BLaER1 treated with 17β-estradiol and CSF1 and Interleukin-3, amounts not matched to agents 10 nM and 100 nM (cell line): ENCODE results near the gene RASGRP4.

Experiments used
- H3K27ac ChIP-seq, 11 experiments: shearing (Covaris generic); formaldehyde crosslinking; 2 replicates each; pipeline ENCODE4 v1.8.1; 2022
- H3K27me3 ChIP-seq, 11 experiments: shearing (Covaris generic); formaldehyde crosslinking; 2 replicates each; pipeline ENCODE4 v1.8.1; 2022
- H3K36me3 ChIP-seq, 11 experiments: shearing (Covaris generic); formaldehyde crosslinking; 2 replicates each; pipeline ENCODE4 v1.8.1; 2022
- H3K4me1 ChIP-seq, 10 experiments: shearing (Covaris generic); formaldehyde crosslinking; 2 replicates each; pipeline ENCODE4 v1.8.1; 2022
- H3K4me2 ChIP-seq, 11 experiments: shearing (Covaris generic); formaldehyde crosslinking; 2 replicates each; pipeline ENCODE4 v1.8.1; 2022
- H3K4me3 ChIP-seq, 10 experiments: shearing (Covaris generic); formaldehyde crosslinking; 2 replicates each; pipeline ENCODE4 v1.8.1; 2022
- H3K9ac ChIP-seq, 11 experiments: shearing (Covaris generic); formaldehyde crosslinking; 2 replicates each; pipeline ENCODE4 v1.8.1; 2022
- H3K9me3 ChIP-seq, 11 experiments: shearing (Covaris generic); formaldehyde crosslinking; replicated peaks in 1 of 11; 2 replicates each; pipeline ENCODE4 v1.8.1; 2022
- H4K20me1 ChIP-seq, 11 experiments: shearing (Covaris generic); formaldehyde crosslinking; 2 replicates each; pipeline ENCODE4 v1.8.1; 2022
- Cebpa-rat ChIP-seq, 11 experiments: shearing (Covaris generic); IDR thresholded peaks; 2 replicates each; pipeline ENCODE4 v1.8.1; 2022

RASGRP4 gene

DNA sequence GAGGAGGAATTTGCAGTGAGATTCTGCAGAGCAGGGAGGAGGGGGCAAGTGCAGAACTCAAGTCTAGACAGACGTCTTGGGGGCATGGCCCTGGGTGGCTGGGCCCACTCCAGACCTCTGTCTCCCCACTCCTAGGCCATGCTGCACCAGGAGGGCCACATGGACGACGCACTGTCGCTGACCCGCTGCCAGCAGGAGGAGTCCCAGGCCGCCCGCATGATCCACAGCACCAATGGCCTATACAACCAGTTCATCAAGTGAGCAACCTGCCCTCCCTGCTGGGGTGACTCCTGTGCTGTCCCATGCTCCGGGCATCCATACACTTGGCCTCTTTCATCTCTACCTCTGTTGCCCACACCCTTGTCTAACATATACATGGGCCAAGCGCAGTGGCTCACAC lies 25.6 kb upstream of the RASGRP4 start:
- no peak overlapping the region for H3K4me2 ChIP-seq

DNA sequence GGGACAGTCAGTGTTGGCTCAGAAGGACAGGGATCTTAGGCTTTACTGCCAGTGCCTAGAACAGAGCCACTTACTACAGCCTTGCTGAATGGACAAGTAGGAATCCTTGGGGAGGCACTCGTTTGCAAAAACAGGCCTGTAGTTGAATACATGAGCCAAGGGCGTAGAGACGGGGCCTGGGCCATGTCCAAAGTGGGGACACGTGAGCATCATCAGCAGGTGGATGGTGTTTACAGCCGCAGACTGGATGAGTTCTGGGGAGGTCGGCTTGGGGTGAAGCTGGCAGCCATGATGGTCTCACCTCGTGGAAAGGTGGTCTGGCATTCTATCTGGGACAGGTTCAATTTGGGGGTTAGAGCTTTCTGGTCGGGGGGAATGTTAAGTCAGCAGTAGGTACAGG lies 25.0 kb upstream of the RASGRP4 start:
- Histone ChIP-seq H3K4me3 (no peak overlapping the region), H3K4me2 (no peak overlapping the region), H3K36me3 (peaks cover 0 to 7% (median 0%) of the 10 kb centered on the region in 11 experiments; a peak in 2 of 22 replicates), H3K27me3 (no peaks in the 10 kb centered on the region), H3K9me3 (peaks cover 0 to 6% (median 0%) of the 10 kb centered on the region in 11 experiments; a peak in 1 of 22 replicates), H3K9ac (no peak overlapping the region), H4K20me1 (no peaks in the 10 kb centered on the region; a peak in 1 of 22 replicates), H3K27ac (no peak overlapping the region), H3K4me1 (no peaks in the 10 kb centered on the region)
- TF ChIP-seq Cebpa-rat (IDR thresholded peaks at IDR 0.05): no peak

More for the DNA sequence above, 25.6 kb upstream of the RASGRP4 start:
- Histone ChIP-seq H3K4me3 (no peak overlapping the region), H3K9ac (no peak overlapping the region), H3K4me1 (no peaks in the 10 kb centered on the region), H4K20me1 (no peaks in the 10 kb centered on the region; a peak in 1 of 22 replicates), H3K27me3 (no peaks in the 10 kb centered on the region), H3K27ac (no peak overlapping the region), H3K9me3 (peaks cover 0 to 6% (median 0%) of the 10 kb centered on the region in 11 experiments; a peak in 1 of 22 replicates), H3K36me3 (peaks cover 0 to 7% (median 0%) of the 10 kb centered on the region in 11 experiments; a peak in 2 of 22 replicates)
- TF ChIP-seq Cebpa-rat (IDR thresholded peaks at IDR 0.05): no peak

DNA sequence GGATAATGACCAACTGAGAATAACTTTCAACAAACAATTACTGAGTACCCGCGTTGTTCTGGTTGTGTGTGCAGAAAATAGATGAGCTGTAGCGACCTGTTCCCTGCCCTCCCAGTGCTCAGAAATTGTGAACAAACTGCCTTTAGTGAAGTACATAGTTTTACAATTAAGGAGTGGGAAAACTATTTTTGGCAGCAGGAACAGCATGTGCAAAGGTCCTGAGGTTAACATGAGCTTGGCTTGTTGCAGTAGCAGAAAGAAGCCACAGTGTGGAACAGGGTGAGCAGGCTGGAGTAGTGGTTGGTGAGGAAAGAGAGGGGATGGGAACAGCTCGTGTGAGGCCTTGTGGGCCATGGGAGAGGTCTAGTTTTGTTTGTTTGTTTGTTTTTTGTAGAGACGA lies 23.5 kb upstream of the RASGRP4 start:
- no peaks in the 10 kb centered on the region for H4K20me1 ChIP-seq
- no peak overlapping the region for H3K4me2 ChIP-seq
- no peaks in the 10 kb centered on the region for H3K27me3 ChIP-seq
- H3K4me3 ChIP-seq: no peak overlapping the region
- no peak for TF ChIP-seq Cebpa-rat (IDR thresholded peaks at IDR 0.05)
- H3K9me3 ChIP-seq: peaks cover 0 to 6% (median 0%) of the 10 kb centered on the region in 11 experiments; a peak in 1 of 22 replicates
- H3K4me1 ChIP-seq: no peaks in the 10 kb centered on the region
- no peak overlapping the region for H3K9ac ChIP-seq
- no peak overlapping the region for H3K27ac ChIP-seq
- no peaks in the 10 kb centered on the region; a peak in 2 of 22 replicates for H3K36me3 ChIP-seq

DNA sequence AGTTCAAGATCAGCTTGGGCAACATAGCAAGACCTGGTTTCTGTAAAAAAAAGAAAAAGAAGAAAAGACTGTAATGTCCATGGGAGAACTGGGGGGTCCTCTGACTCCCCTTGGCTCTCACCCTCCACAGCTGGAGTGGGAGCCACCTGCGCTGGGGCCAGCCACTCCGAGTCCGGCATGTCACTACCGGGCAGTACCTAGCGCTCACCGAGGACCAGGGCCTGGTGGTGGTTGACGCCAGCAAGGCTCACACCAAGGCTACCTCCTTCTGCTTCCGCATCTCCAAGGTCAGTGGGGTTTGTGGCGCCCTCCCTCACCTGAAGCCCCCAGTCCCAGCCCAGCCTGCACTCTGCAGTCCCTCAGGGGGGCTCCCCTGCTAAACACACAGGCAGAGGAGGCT lies 22.2 kb upstream of the RASGRP4 start:
- Histone ChIP-seq H3K36me3 (no peaks in the 10 kb centered on the region; a peak in 2 of 22 replicates), H3K27me3 (no peaks in the 10 kb centered on the region), H4K20me1 (peaks cover 0 to 6% (median 0%) of the 10 kb centered on the region in 11 experiments; a peak in 1 of 22 replicates)

DNA sequence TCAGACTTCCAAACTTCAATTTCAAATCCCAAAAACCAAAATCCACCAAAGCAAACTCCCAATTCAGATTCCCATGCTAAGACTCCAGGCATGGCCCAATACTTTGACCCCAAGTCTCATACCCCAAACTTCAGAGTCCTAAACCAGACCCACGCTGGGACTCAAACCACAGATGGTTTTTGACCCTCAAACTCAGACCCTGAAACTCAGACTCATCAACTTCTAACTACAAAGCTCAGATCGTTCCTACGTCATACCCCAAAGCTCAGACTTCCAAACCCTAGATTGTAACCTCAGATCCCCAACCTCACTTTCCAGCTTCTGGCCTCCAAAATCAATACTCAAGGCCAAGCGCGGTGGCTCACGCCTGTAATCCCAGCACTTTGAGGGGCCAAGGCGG lies 19.3 kb upstream of the RASGRP4 start:
- no peak overlapping the region for H3K27ac ChIP-seq
- no peak overlapping the region for H3K4me2 ChIP-seq
- H3K9ac ChIP-seq: no peak overlapping the region
- H3K9me3 ChIP-seq: peaks cover 0 to 4% (median 0%) of the 10 kb centered on the region in 11 experiments; a peak in 1 of 22 replicates
- peaks cover 0 to 6% (median 0%) of the 10 kb centered on the region in 11 experiments; a peak in 1 of 22 replicates for H4K20me1 ChIP-seq
- no peaks in the 10 kb centered on the region; a peak in 2 of 22 replicates for H3K36me3 ChIP-seq
- no peak overlapping the region for H3K4me3 ChIP-seq
- H3K4me1 ChIP-seq: 0 out of 20 replicates have a peak, but pooled peaks cover 0 to 4% (median 0%) of the 10 kb centered on the region in 10 experiments
- TF ChIP-seq Cebpa-rat (IDR thresholded peaks at IDR 0.05): no peak
- H3K27me3 ChIP-seq: no peaks in the 10 kb centered on the region

More for the DNA sequence above, 22.2 kb upstream of the RASGRP4 start:
- H3K9me3 ChIP-seq: peaks cover 0 to 6% (median 0%) of the 10 kb centered on the region in 11 experiments; a peak in 1 of 22 replicates
- H3K4me3 ChIP-seq: no peak overlapping the region
- no peak overlapping the region for H3K4me2 ChIP-seq
- H3K27ac ChIP-seq: no peak overlapping the region
- H3K9ac ChIP-seq: no peak overlapping the region
- H3K4me1 ChIP-seq: no peaks in the 10 kb centered on the region
- no peak for TF ChIP-seq Cebpa-rat (IDR thresholded peaks at IDR 0.05)

DNA sequence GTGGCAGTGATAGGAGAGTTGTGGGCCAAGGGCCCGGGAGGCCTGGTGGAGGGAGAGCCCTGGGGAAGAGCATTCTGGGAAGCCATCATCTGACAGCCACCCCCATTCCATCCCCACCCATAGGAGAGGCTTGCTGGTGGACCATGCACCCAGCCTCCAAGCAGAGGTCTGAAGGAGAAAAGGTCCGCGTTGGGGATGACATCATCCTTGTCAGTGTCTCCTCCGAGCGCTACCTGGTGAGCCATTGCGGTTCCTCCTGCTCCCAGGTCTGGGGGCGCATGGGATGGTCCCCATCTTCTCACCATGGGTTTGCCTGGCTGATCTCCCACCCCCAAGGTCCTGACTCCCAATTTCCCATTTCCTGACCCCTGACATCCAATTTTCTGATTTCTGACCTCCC lies 18.0 kb upstream of the RASGRP4 start:
- no peaks in the 10 kb centered on the region for H3K36me3 ChIP-seq

DNA sequence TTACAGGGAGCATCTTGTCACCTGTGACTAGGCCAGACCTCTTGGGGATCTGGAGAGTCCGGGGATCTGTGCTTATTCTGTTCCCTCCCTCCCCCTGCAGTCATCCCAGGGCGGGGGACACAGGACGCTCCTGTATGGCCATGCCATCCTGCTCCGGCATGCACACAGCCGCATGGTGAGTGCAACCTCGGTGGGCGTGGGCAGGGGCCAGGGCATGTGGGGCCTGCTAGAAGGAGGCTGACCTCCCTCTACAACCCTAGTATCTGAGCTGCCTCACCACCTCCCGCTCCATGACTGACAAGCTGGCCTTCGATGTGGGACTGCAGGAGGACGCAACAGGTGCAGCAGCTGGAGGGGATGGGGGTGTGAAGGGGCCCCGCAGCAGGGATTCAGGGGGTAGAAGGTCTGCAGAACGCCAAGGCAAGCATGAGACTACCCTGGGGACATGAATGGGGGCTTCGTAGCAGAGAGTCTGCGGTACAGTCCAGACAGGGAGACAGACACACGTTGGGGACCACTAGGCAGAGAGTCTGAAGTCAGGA lies 17.5 kb upstream of the RASGRP4 start:
- no peak overlapping the region for H3K4me3 ChIP-seq
- no peak overlapping the region for H3K27ac ChIP-seq

More for the DNA sequence above, 18.0 kb upstream of the RASGRP4 start:
- Histone ChIP-seq H4K20me1 (peaks cover 0 to 6% (median 0%) of the 10 kb centered on the region in 11 experiments; a peak in 1 of 22 replicates), H3K9ac (no peak overlapping the region), H3K4me1 (0 out of 20 replicates have a peak, but pooled peaks cover 0 to 4% (median 0%) of the 10 kb centered on the region in 10 experiments), H3K9me3 (no peaks in the 10 kb centered on the region), H3K4me3 (no peak overlapping the region), H3K27me3 (no peaks in the 10 kb centered on the region), H3K27ac (no peak overlapping the region), H3K4me2 (no peak overlapping the region)
- TF ChIP-seq Cebpa-rat (IDR thresholded peaks at IDR 0.05): no peak

DNA sequence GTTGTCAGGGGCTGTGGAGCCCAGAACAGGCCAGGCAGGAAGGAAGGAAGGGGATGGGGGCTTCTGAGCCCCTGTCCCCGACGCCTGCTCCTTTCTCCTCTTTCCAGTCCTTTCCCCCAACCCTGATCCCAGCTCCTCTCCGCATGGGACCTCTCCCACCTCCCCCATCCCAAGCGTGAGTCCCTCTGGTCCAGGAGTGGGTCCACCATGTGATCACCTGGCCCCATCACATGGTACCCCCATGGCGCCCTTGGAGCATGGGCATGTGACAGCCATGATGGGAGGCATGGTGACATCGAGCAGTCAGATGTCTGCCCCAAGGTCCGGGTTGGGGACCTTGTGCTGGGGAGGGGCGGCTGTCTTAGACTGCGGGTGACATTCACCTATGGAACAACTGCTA lies 16.7 kb upstream of the RASGRP4 start:
- Histone ChIP-seq H3K27me3 (no peaks in the 10 kb centered on the region), H3K27ac (no peak overlapping the region), H4K20me1 (peaks cover 0 to 6% (median 0%) of the 10 kb centered on the region in 11 experiments; a peak in 1 of 22 replicates), H3K4me3 (no peak overlapping the region), H3K9ac (no peak overlapping the region), H3K4me1 (0 out of 20 replicates have a peak, but pooled peaks cover 0 to 4% (median 0%) of the 10 kb centered on the region in 10 experiments), H3K9me3 (no peaks in the 10 kb centered on the region), H3K36me3 (no peaks in the 10 kb centered on the region), H3K4me2 (no peak overlapping the region)
- no peak for TF ChIP-seq Cebpa-rat (IDR thresholded peaks at IDR 0.05)

More for the DNA sequence above, 17.5 kb upstream of the RASGRP4 start:
- Histone ChIP-seq H4K20me1 (peaks cover 0 to 6% (median 0%) of the 10 kb centered on the region in 11 experiments; a peak in 1 of 22 replicates), H3K4me1 (0 out of 20 replicates have a peak, but pooled peaks cover 0 to 4% (median 0%) of the 10 kb centered on the region in 10 experiments), H3K36me3 (no peaks in the 10 kb centered on the region), H3K9ac (no peak overlapping the region), H3K27me3 (no peaks in the 10 kb centered on the region), H3K9me3 (no peaks in the 10 kb centered on the region), H3K4me2 (no peak overlapping the region)
- no peak for TF ChIP-seq Cebpa-rat (IDR thresholded peaks at IDR 0.05)

DNA sequence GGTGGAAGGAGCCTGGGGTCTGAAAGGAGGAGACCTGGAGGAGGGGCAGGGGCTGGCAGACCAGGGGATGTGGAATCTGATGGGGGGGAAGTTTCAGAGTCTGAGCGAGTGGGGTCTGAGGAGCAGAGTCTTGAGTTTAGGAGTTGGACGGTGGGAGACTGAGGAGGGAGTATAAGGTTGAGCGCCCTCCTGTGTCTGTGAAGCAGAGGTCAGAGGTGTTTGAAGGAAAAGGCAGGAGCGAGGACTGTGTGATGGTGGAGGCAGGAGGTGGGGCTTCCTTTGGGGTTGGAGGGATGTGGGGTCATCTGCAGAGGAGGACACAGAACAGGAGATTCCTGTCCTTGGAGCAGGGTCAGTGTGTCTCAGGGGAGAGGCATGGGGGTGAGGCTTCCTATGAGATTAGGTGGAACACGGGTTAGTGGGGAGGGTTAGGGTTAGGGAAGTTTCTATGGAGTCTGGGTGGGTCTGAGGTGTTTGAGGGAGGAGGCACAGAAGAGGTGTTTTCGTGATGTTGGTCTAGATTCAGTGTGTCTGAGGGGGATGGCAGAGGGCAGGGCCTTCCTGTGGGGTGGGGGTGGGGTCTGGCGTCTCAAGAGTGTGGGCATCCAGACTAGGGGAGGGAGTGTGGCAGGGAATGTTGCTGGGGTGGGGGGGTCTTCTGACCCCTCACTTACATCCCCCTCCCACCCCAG lies 15.8 kb upstream of the RASGRP4 start:
- peaks cover 0 to 6% (median under 1%) of the 10 kb centered on the region in 10 experiments; a peak in 8 of 20 replicates for H3K4me1 ChIP-seq
- H3K9me3 ChIP-seq: no peaks in the 10 kb centered on the region
- TF ChIP-seq Cebpa-rat (IDR thresholded peaks at IDR 0.05): no peak
- H3K9ac ChIP-seq: no peak overlapping the region
- H3K36me3 ChIP-seq: no peaks in the 10 kb centered on the region
- no peak overlapping the region for H3K27ac ChIP-seq
- H3K4me3 ChIP-seq: no peak overlapping the region
- peaks cover 0 to 6% (median 0%) of the 10 kb centered on the region in 11 experiments; a peak in 1 of 22 replicates for H4K20me1 ChIP-seq
- no peaks in the 10 kb centered on the region for H3K27me3 ChIP-seq
- H3K4me2 ChIP-seq: no peak overlapping the region
